HL-60 (cell line): Measurements from ENCODE around the gene UFD1.

ENCODE experiments used
- DNase-seq, 2 experiments: peaks; one replicate each; pipeline ENCODE4 v3.0.0-alpha.2; 2010 to 2020; ENCODE audit warnings: low read depth in 1 of 2, low spot score in 1 of 2
- H3K27ac ChIP-seq: fragments of 250-450 bp; sonication (Bioruptor Pico); replicated peaks from 2 replicates; pipeline ENCODE4 v1.5.1; 2020; ENCODE audit warnings: mild to moderate bottlenecking, moderate library complexity
- H3K27me3 ChIP-seq: fragments of 250-450 bp; sonication (Bioruptor Pico); 2 replicates; pipeline ENCODE4 v1.5.1; 2021; ENCODE audit warnings: mild to moderate bottlenecking, moderate library complexity; ENCODE audit not compliant: insufficient read depth, poor library complexity, severe bottlenecking
- H3K4me3 ChIP-seq: replicated peaks from 2 replicates; pipeline ENCODE4 v1.5.1; 2011; ENCODE audit warnings: mild to moderate bottlenecking, control low read depth, low read length; ENCODE audit not compliant: insufficient read depth
- GABPA ChIP-seq: IDR thresholded peaks from 2 replicates; pipeline ENCODE4 v1.6.1; 2012; ENCODE audit warnings: low read depth
- POLR2AphosphoS5 ChIP-seq: IDR thresholded peaks from 2 replicates; pipeline ENCODE4 v1.6.1; 2012; ENCODE audit warnings: low read depth
- REST ChIP-seq: IDR thresholded peaks from 2 replicates; pipeline ENCODE4 v1.6.1; 2012; ENCODE audit warnings: low read depth; ENCODE audit not compliant: insufficient replicate concordance
- SPI1 ChIP-seq: IDR thresholded peaks from 2 replicates; pipeline ENCODE4 v1.6.1; 2012; ENCODE audit warnings: low read depth, mild to moderate bottlenecking, borderline replicate concordance
- TF ChIP-seq, protein P1 (sequence below): IDR thresholded peaks from one replicate; pipeline ENCODE4 v1.5.1; 2011; ENCODE audit warnings: low read length, control low read depth, inconsistent platforms; ENCODE audit not compliant: insufficient read depth

The UFD1 gene

DNA sequence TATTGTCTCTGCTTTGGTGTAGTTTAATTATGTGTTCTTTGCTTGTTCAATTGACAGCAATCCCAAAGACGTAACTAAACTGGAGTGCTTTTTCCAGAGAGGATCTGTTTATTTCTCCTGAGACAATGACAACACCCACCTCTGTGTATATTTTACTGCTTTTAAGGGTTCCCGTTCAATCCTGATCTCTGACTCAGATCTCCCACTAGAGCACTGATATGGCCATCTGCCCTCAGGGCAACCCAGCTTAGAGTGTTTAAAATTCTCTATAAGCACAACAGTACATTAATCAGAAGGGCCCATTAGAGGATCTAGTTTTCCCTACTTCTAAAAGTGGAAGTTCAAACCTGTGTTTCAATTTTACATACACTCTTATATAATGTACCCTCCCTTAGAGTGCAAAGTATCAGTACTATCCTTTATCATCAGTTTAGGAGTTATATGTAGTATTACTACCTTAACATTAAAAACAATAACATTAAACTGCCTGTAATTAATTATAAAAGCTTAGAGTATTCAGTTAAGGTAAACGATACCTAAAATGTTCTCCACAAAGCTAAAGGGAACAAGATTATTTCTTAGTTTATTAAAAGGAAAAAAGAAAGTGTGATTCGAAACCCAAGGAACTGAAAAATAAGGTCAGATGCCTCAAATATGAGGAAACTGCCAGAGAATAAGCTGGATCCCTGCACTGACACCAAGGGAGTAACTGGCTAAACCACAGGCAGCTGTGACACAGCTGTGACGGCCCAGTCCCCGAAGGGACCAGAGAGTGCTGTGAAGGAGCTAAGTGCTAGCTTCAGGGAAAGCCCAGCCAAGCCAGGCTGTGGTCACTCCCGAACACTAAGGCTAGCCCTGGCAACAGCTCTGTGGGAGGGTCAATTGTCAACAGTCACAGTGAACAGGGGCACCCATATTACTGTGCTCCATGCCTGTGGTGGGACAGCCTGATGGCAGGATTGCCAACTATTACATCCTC lies 15.2 kb downstream of the UFD1 start:
- TF ChIP-seq, protein P1, sequence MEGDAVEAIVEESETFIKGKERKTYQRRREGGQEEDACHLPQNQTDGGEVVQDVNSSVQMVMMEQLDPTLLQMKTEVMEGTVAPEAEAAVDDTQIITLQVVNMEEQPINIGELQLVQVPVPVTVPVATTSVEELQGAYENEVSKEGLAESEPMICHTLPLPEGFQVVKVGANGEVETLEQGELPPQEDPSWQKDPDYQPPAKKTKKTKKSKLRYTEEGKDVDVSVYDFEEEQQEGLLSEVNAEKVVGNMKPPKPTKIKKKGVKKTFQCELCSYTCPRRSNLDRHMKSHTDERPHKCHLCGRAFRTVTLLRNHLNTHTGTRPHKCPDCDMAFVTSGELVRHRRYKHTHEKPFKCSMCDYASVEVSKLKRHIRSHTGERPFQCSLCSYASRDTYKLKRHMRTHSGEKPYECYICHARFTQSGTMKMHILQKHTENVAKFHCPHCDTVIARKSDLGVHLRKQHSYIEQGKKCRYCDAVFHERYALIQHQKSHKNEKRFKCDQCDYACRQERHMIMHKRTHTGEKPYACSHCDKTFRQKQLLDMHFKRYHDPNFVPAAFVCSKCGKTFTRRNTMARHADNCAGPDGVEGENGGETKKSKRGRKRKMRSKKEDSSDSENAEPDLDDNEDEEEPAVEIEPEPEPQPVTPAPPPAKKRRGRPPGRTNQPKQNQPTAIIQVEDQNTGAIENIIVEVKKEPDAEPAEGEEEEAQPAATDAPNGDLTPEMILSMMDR, result no peak
- no peak for TF ChIP-seq POLR2AphosphoS5
- no peak for TF ChIP-seq SPI1
- no peak for TF ChIP-seq GABPA
- no peak for TF ChIP-seq REST
- DNase-seq, result no peak
- no peak overlapping the region for H3K27ac ChIP-seq
- H3K27me3 ChIP-seq, result no peaks in the 10 kb centered on the region
- H3K4me3 ChIP-seq, result no peak overlapping the region

GRCh38 chr22:19463008-19463407 lies 16.0 kb downstream of the UFD1 start:
- Histone ChIP-seq H3K4me3 (no peak overlapping the region), H3K27ac (no peak overlapping the region), H3K27me3 (no peaks in the 10 kb centered on the region)
- no peak for DNase-seq
- TF ChIP-seq REST, result no peak

- TF ChIP-seq SPI1, result no peak
- TF ChIP-seq, protein P1, result no peak
- no peaks in the 10 kb centered on the region for H3K27me3 ChIP-seq
- no peak for DNase-seq
- H3K27ac ChIP-seq, result no peak overlapping the region
- no peak overlapping the region for H3K4me3 ChIP-seq
Measured at GRCh38 chr22:19461506-19461905, 17.5 kb downstream of the UFD1 start.

GRCh38 chr22:19460036-19460435 lies 19.0 kb downstream of the UFD1 start:
- TF ChIP-seq SPI1 (no peak), REST (no peak), GABPA (no peak)
- TF ChIP-seq, protein P1, result no peak
- Histone ChIP-seq H3K27ac (no peak overlapping the region), H3K27me3 (no peaks in the 10 kb centered on the region), H3K4me3 (no peak overlapping the region)
- DNase-seq, result no peak
